ENCODE data around the gene HMCES.
"Not testable (repeated sequence)": the region's sequence is repeated elsewhere in the genome, so short reads cannot be mapped to it uniquely, and the experiment has no call there.

The HMCES gene

GRCh38 chr3:129257609-129258008, 21.1 kb upstream of the HMCES start:
- DNase-seq (ENCODE audit: low read depth in 3 of 3) = no peak

GRCh38 chr3:129259612-129260477, 18.8 kb upstream of the HMCES start:
- DNase-seq (ENCODE audit: low read depth in 3 of 3) = no peak

- no peak for DNase-seq (ENCODE audit: low read depth in 3 of 3)
Measured at GRCh38 chr3:129260606-129261005, 18.1 kb upstream of the HMCES start.

- no peak for DNase-seq (ENCODE audit: low read depth in 3 of 3)
Measured at GRCh38 chr3:129261894-129262293, 16.8 kb upstream of the HMCES start.

GRCh38 chr3:129263161-129263910, 15.3 kb upstream of the HMCES start:
- no peak for DNase-seq (ENCODE audit: low read depth in 3 of 3)

- not testable (repeated sequence) for DNase-seq (ENCODE audit: low read depth in 3 of 3)
Measured at GRCh38 chr3:129264994-129265393, 13.7 kb upstream of the HMCES start.

- DNase-seq (ENCODE audit: low read depth in 3 of 3) = no peak
Measured at GRCh38 chr3:129266651-129267050, 12.0 kb upstream of the HMCES start.

GRCh38 chr3:129268396-129268795, 10.3 kb upstream of the HMCES start:
- no peak for DNase-seq (ENCODE audit: low read depth in 3 of 3)

- DNase-seq (ENCODE audit: low read depth in 3 of 3) = no peak
Measured at GRCh38 chr3:129271674-129272073, 7.0 kb upstream of the HMCES start.

- peak in 1 of 3 experiments; percentile 20 for DNase-seq (ENCODE audit: low read depth in 3 of 3)
Measured at GRCh38 chr3:129276385-129276784, 2.3 kb upstream of the HMCES start.

- DNase-seq (ENCODE audit: low read depth in 3 of 3) = no peak
Measured at GRCh38 chr3:129277829-129278271, 820 bp upstream of the HMCES start.

GRCh38 chr3:129278966-129279906, 566 bp downstream of the HMCES start:
- DNase-seq (ENCODE audit: low read depth in 3 of 3) = peak; percentile 20 to 61 (median 24)

- DNase-seq (ENCODE audit: low read depth in 3 of 3) = no peak
Measured at GRCh38 chr3:129280183-129280582, 1.5 kb downstream of the HMCES start.

- no peak for DNase-seq (ENCODE audit: low read depth in 3 of 3)
Measured at GRCh38 chr3:129281726-129282125, 3.1 kb downstream of the HMCES start.

GRCh38 chr3:129282727-129283327, 4.2 kb downstream of the HMCES start:
- DNase-seq (ENCODE audit: low read depth in 3 of 3) = no peak

- DNase-seq (ENCODE audit: low read depth in 3 of 3) = no peak
Measured at GRCh38 chr3:129286081-129286480, 7.4 kb downstream of the HMCES start.

GRCh38 chr3:129288446-129288845, 9.8 kb downstream of the HMCES start:
- DNase-seq (ENCODE audit: low read depth in 3 of 3) = no peak

GRCh38 chr3:129289201-129289921, 10.7 kb downstream of the HMCES start:
- no peak for DNase-seq (ENCODE audit: low read depth in 3 of 3)

GRCh38 chr3:129291236-129291886, 12.7 kb downstream of the HMCES start:
- DNase-seq (ENCODE audit: low read depth in 3 of 3) = no peak

GRCh38 chr3:129295286-129295685, 16.6 kb downstream of the HMCES start:
- no peak for DNase-seq (ENCODE audit: low read depth in 3 of 3)

Measured in stimulated activated CD4-positive, alpha-beta T cell treated with anti-CD3 and anti-CD28 coated beads, TNF-alpha, amount 100 ng/mL, for 24 hours (primary cell).